ENCODE data around the gene PTPRM. TPM values are rescaled to one million over a fixed set of nuclear protein-coding genes. Genes with fewer than 3 reads are reported as not detected.

Gene PTPRM
- total and polyA plus RNA-seq, 2 experiments from 2014 or later, result 30.9 to 62.8 TPM

- H3K27me3 ChIP-seq (replicated peaks; ENCODE audit: insufficient read depth), result no peaks in the 10 kb centered on the region
- no peak for DNase-seq
- H3F3A ChIP-seq (ENCODE audit: insufficient read depth), result peaks cover 11% of the 10 kb centered on the region; the same call in 1 of the 2 replicates
- no peaks in the 10 kb centered on the region for H4K20me1 ChIP-seq (ENCODE audit: insufficient read depth)
- peaks cover 26% of the 10 kb centered on the region; the same call in 1 of the 2 replicates for H3K79me2 ChIP-seq (ENCODE audit: insufficient read depth)
- WGBS, 2 experiments (ENCODE audit: low coverage in 1 of 2, low lambda C conversion rate in 2 of 2, missing lambda C conversion rate in 2 of 2), result 98% methylated on average over 4 of the region's 4 CpGs
- H3K4me2 ChIP-seq (ENCODE audit: unreplicated experiment), result peak overlapping the region; percentile 69
- H3K9ac ChIP-seq, result no peak overlapping the region
- no peak overlapping the region for H2AFZ ChIP-seq
- H3K4me1 ChIP-seq (ENCODE audit: insufficient read depth), result peaks cover 32% of the 10 kb centered on the region
- H3K36me3 ChIP-seq (ENCODE audit: low read depth), result no peaks in the 10 kb centered on the region
- H3K27ac ChIP-seq, result peak overlapping the region; percentile 54
- in situ Hi-C loops (cut with MboI), result no loop called here
- TF ChIP-seq EZH2 (IDR thresholded peaks at IDR 0.05; ENCODE audit: insufficient read depth, poor library complexity, severe bottlenecking) (no peak), EZH2phosphoT487 (IDR thresholded peaks at IDR 0.05; ENCODE audit: insufficient read depth, low read depth) (no peak)
- no peak overlapping the region for H3K4me3 ChIP-seq
- H3K9me2 ChIP-seq (ENCODE audit: insufficient read depth), result no peaks in the 10 kb centered on the region
- no peaks in the 10 kb centered on the region for H3K9me3 ChIP-seq (ENCODE audit: low read depth)
These were observed 356.0 kb downstream of the PTPRM start for GRCh38 chr18:7923105-7923504.

- no peak overlapping the region for H3K27ac ChIP-seq
These were observed 357.5 kb downstream of the PTPRM start for GRCh38 chr18:7924616-7925015.

GRCh38 chr18:7926526-7926925, 359.4 kb downstream of the PTPRM start:
- in situ Hi-C loops (cut with MboI), result no loop called here
- Histone ChIP-seq H3K9ac (no peak overlapping the region), H4K20me1 (ENCODE audit: insufficient read depth) (no peaks in the 10 kb centered on the region), H3K9me3 (ENCODE audit: low read depth) (no peaks in the 10 kb centered on the region), H3F3A (ENCODE audit: insufficient read depth) (peaks cover 10% of the 10 kb centered on the region; the same call in 1 of the 2 replicates), H3K4me3 (no peak overlapping the region), H3K27me3 (replicated peaks; ENCODE audit: insufficient read depth) (no peaks in the 10 kb centered on the region), H3K79me2 (ENCODE audit: insufficient read depth) (0 out of 2 replicates have a peak, but pooled peaks cover 8% of the 10 kb centered on the region), H3K36me3 (ENCODE audit: low read depth) (no peaks in the 10 kb centered on the region), H3K4me2 (ENCODE audit: unreplicated experiment) (no peak overlapping the region), H2AFZ (no peak overlapping the region), H3K4me1 (ENCODE audit: insufficient read depth) (peaks cover 27% of the 10 kb centered on the region), H3K27ac (no peak overlapping the region), H3K9me2 (ENCODE audit: insufficient read depth) (no peaks in the 10 kb centered on the region)
- DNase-seq, result no peak
- no peak for TF ChIP-seq EZH2 (IDR thresholded peaks at IDR 0.05; ENCODE audit: insufficient read depth, poor library complexity, severe bottlenecking)
- no peak for TF ChIP-seq EZH2phosphoT487 (IDR thresholded peaks at IDR 0.05; ENCODE audit: insufficient read depth, low read depth)
- WGBS, 2 experiments (ENCODE audit: low coverage in 1 of 2, low lambda C conversion rate in 2 of 2, missing lambda C conversion rate in 2 of 2), result 96 to 99% methylated on average over 4 of the region's 4 CpGs

More at GRCh38 chr18:7924616-7925015, 357.5 kb downstream of the PTPRM start:
- H4K20me1 ChIP-seq (ENCODE audit: insufficient read depth), result no peaks in the 10 kb centered on the region
- 95 to 98% methylated on average over 5 of the region's 5 CpGs for WGBS, 2 experiments (ENCODE audit: low coverage in 1 of 2, low lambda C conversion rate in 2 of 2, missing lambda C conversion rate in 2 of 2)
- TF ChIP-seq EZH2phosphoT487 (IDR thresholded peaks at IDR 0.05; ENCODE audit: insufficient read depth, low read depth) (no peak), EZH2 (IDR thresholded peaks at IDR 0.05; ENCODE audit: insufficient read depth, poor library complexity, severe bottlenecking) (no peak)
- H3K9me2 ChIP-seq (ENCODE audit: insufficient read depth), result no peaks in the 10 kb centered on the region
- H3K4me1 ChIP-seq (ENCODE audit: insufficient read depth), result peaks cover 32% of the 10 kb centered on the region
- H2AFZ ChIP-seq, result no peak overlapping the region
- H3K36me3 ChIP-seq (ENCODE audit: low read depth), result no peaks in the 10 kb centered on the region
- peaks cover 11% of the 10 kb centered on the region; the same call in 1 of the 2 replicates for H3F3A ChIP-seq (ENCODE audit: insufficient read depth)
- peaks cover 23% of the 10 kb centered on the region; the same call in 1 of the 2 replicates for H3K79me2 ChIP-seq (ENCODE audit: insufficient read depth)
- H3K4me3 ChIP-seq, result no peak overlapping the region
- no peaks in the 10 kb centered on the region for H3K27me3 ChIP-seq (replicated peaks; ENCODE audit: insufficient read depth)
- H3K4me2 ChIP-seq (ENCODE audit: unreplicated experiment), result no peak overlapping the region
- no peak for DNase-seq
- in situ Hi-C loops (cut with MboI), result no loop called here
- H3K9me3 ChIP-seq (ENCODE audit: low read depth), result no peaks in the 10 kb centered on the region
- no peak overlapping the region for H3K9ac ChIP-seq

GRCh38 chr18:7927119-7927518, 360.0 kb downstream of the PTPRM start:
- Histone ChIP-seq H3K9ac (no peak overlapping the region), H2AFZ (no peak overlapping the region), H3K4me2 (ENCODE audit: unreplicated experiment) (no peak overlapping the region), H4K20me1 (ENCODE audit: insufficient read depth) (no peaks in the 10 kb centered on the region), H3K27me3 (replicated peaks; ENCODE audit: insufficient read depth) (no peaks in the 10 kb centered on the region), H3K4me3 (no peak overlapping the region), H3K9me3 (ENCODE audit: low read depth) (no peaks in the 10 kb centered on the region), H3K9me2 (ENCODE audit: insufficient read depth) (no peaks in the 10 kb centered on the region), H3K27ac (no peak overlapping the region), H3K4me1 (ENCODE audit: insufficient read depth) (peaks cover 21% of the 10 kb centered on the region), H3K79me2 (ENCODE audit: insufficient read depth) (0 out of 2 replicates have a peak, but pooled peaks cover 2% of the 10 kb centered on the region), H3K36me3 (ENCODE audit: low read depth) (no peaks in the 10 kb centered on the region), H3F3A (ENCODE audit: insufficient read depth) (peaks cover 4% of the 10 kb centered on the region; the same call in 1 of the 2 replicates)
- peak; percentile 13 for DNase-seq
- WGBS, 2 experiments (ENCODE audit: low coverage in 1 of 2, low lambda C conversion rate in 2 of 2, missing lambda C conversion rate in 2 of 2), result 81% methylated on average over 2 of the region's 2 CpGs
- TF ChIP-seq EZH2phosphoT487 (IDR thresholded peaks at IDR 0.05; ENCODE audit: insufficient read depth, low read depth) (no peak), EZH2 (IDR thresholded peaks at IDR 0.05; ENCODE audit: insufficient read depth, poor library complexity, severe bottlenecking) (no peak)
- in situ Hi-C loops (cut with MboI), result no loop called here
